IPS-NIHi7 (cell line): ENCODE measurements around the gene NDC80.
"Not testable (repeated sequence)": the region's sequence is repeated elsewhere in the genome, so short reads cannot be mapped to it uniquely, and the experiment has no call there.

Source experiments
- DNase-seq: peaks from one replicate; pipeline ENCODE4 v3.0.0; 2012; ENCODE audit warnings: mixed read lengths; ENCODE audit errors: extremely low spot score

NDC80 gene

GRCh38 chr18:2571200-2572170, at the start of gene NDC80, which contains the start of gene METTL4:
Gene NDC80, plus strand, starts transcription at chr18:2571557. Its CDS starts 1,429 bp downstream, at chr18:2572986.
Gene METTL4, minus strand, starts transcription at chr18:2571505. Its CDS starts 4,289 bp downstream, at chr18:2567216.
- DNase-seq: peak; percentile 89

- DNase-seq: no peak
Measured at GRCh38 chr18:2522112-2522511, 49.2 kb upstream of the NDC80 start.

- not testable (repeated sequence) for DNase-seq
Measured at GRCh38 chr18:2524794-2525198, 46.6 kb upstream of the NDC80 start.

GRCh38 chr18:2526329-2526728, 45.0 kb upstream of the NDC80 start:
- no peak for DNase-seq

GRCh38 chr18:2529154-2529553, 42.2 kb upstream of the NDC80 start:
- DNase-seq: peak; percentile 20

GRCh38 chr18:2531751-2532150, 39.6 kb upstream of the NDC80 start:
- no peak for DNase-seq

GRCh38 chr18:2532797-2533196, 38.6 kb upstream of the NDC80 start:
- DNase-seq: no peak

- DNase-seq: no peak
Measured at GRCh38 chr18:2534906-2535305, 36.5 kb upstream of the NDC80 start.

- no peak for DNase-seq
Measured at GRCh38 chr18:2535419-2535910, 35.9 kb upstream of the NDC80 start.

- no peak for DNase-seq
Measured at GRCh38 chr18:2536063-2536462, 35.3 kb upstream of the NDC80 start.

GRCh38 chr18:2536493-2536892, 34.9 kb upstream of the NDC80 start:
- no peak for DNase-seq

GRCh38 chr18:2537296-2537695, 34.1 kb upstream of the NDC80 start:
- no peak for DNase-seq

- no peak for DNase-seq
Measured at GRCh38 chr18:2538236-2538635, 33.1 kb upstream of the NDC80 start.

GRCh38 chr18:2538844-2539243, 32.5 kb upstream of the NDC80 start:
- DNase-seq: no peak

- DNase-seq: no peak
Measured at GRCh38 chr18:2540575-2540974, 30.8 kb upstream of the NDC80 start.

GRCh38 chr18:2541925-2542563, 29.3 kb upstream of the NDC80 start:
- DNase-seq: not testable (repeated sequence)

GRCh38 chr18:2545155-2545554, 26.2 kb upstream of the NDC80 start:
- DNase-seq: no peak

GRCh38 chr18:2547477-2548087, 23.8 kb upstream of the NDC80 start:
- no peak for DNase-seq

- no peak for DNase-seq
Measured at GRCh38 chr18:2549462-2549861, 21.9 kb upstream of the NDC80 start.

GRCh38 chr18:2551425-2551824, 19.9 kb upstream of the NDC80 start:
- no peak for DNase-seq

GRCh38 chr18:2554696-2555095, 16.7 kb upstream of the NDC80 start:
- DNase-seq: no peak

- DNase-seq: no peak
Measured at GRCh38 chr18:2555895-2556294, 15.5 kb upstream of the NDC80 start.
